RKO (cell line): Measurements from ENCODE around the gene RPN1.

ENCODE experiments used
- DNase-seq: peaks from one replicate; pipeline ENCODE4 v3.0.0-alpha.2; 2016; ENCODE audit warnings: low spot score

The RPN1 gene

GRCh38 chr3:128648940-128649663 lies 1.5 kb downstream of the RPN1 start:
- peak; percentile 54 for DNase-seq

GRCh38 chr3:128648402-128648801 lies 2.2 kb downstream of the RPN1 start:
- DNase-seq, result no peak

GRCh38 chr3:128647307-128647706 lies 3.3 kb downstream of the RPN1 start:
- DNase-seq, result no peak

- DNase-seq, result no peak
Observed at GRCh38 chr3:128634075-128634611, 16.5 kb downstream of the RPN1 start.

- DNase-seq, result no peak
Observed at GRCh38 chr3:128632301-128632700, 18.3 kb downstream of the RPN1 start.

GRCh38 chr3:128629936-128630335 lies 20.7 kb downstream of the RPN1 start:
- no peak for DNase-seq

- no peak for DNase-seq
Observed at GRCh38 chr3:128625409-128625945, 25.1 kb downstream of the RPN1 start.

GRCh38 chr3:128624526-128625138 lies 26.0 kb downstream of the RPN1 start:
- DNase-seq, result no peak

GRCh38 chr3:128623762-128624176 lies 26.8 kb downstream of the RPN1 start:
- no peak for DNase-seq

GRCh38 chr3:128621931-128622330 lies 28.7 kb downstream of the RPN1 start:
- DNase-seq, result no peak

- DNase-seq, result no peak
Observed at GRCh38 chr3:128621234-128621633, 29.4 kb downstream of the RPN1 start.

GRCh38 chr3:128620268-128620691 lies 30.3 kb downstream of the RPN1 start:
- DNase-seq, result no peak

- peak; percentile 70 for DNase-seq
Observed at GRCh38 chr3:128619146-128619890, 31.3 kb downstream of the RPN1 start.

GRCh38 chr3:128618398-128618726 lies 32.3 kb downstream of the RPN1 start:
- no peak for DNase-seq

- no peak for DNase-seq
Observed at GRCh38 chr3:128617557-128618397, 32.8 kb downstream of the RPN1 start.

- DNase-seq, result no peak
Observed at GRCh38 chr3:128617270-128617556, 33.4 kb downstream of the RPN1 start.

GRCh38 chr3:128616516-128617269 lies 33.9 kb downstream of the RPN1 start:
- DNase-seq, result no peak

GRCh38 chr3:128614076-128614475 lies 36.5 kb downstream of the RPN1 start:
- DNase-seq, result no peak

- no peak for DNase-seq
Observed at GRCh38 chr3:128613083-128613829, 37.4 kb downstream of the RPN1 start.

- DNase-seq, result no peak
Observed at GRCh38 chr3:128610451-128611070, 40.1 kb downstream of the RPN1 start.
